Chondrocyte (in vitro differentiated cells): Measurements from ENCODE around the gene LEKR1. TPM values are rescaled to one million over a fixed set of nuclear protein-coding genes. Genes with fewer than 3 reads are reported as not detected.
A peak's percentile ranks its signal among the peaks of the same experiment; 100 is the strongest.

ENCODE experiments used
- DNase-seq: peaks from one replicate; pipeline ENCODE4 v3.0.0; 2021; ENCODE audit warnings: mixed read lengths, low spot score
- H3K27ac Mint-ChIP-seq: one replicate; pipeline ENCODE4 v1.8.0; 2021; ENCODE audit warnings: mild to moderate bottlenecking, moderate library complexity, mixed read lengths; ENCODE audit not compliant: unreplicated experiment
- H3K27me3 Mint-ChIP-seq: 2 replicates; pipeline ENCODE4 v1.8.0; 2021; ENCODE audit warnings: low read depth, mixed read lengths
- H3K36me3 Mint-ChIP-seq: 2 replicates; pipeline ENCODE4 v1.8.0; 2021; ENCODE audit warnings: low read depth, mixed read lengths
- H3K4me1 Mint-ChIP-seq: 2 replicates; pipeline ENCODE4 v1.8.0; 2021; ENCODE audit warnings: low read depth, mild to moderate bottlenecking, mixed read lengths
- H3K4me3 Mint-ChIP-seq: one replicate; pipeline ENCODE4 v1.8.0; 2021; ENCODE audit warnings: mild to moderate bottlenecking, moderate library complexity, mixed read lengths; ENCODE audit not compliant: unreplicated experiment
- H3K9me3 Mint-ChIP-seq: 2 replicates; pipeline ENCODE4 v1.8.0; 2021; ENCODE audit warnings: low read depth, mixed read lengths
- total RNA-seq: library from RNA; stranded (reverse); gene quantifications from 3 replicates; pipeline ENCODE4 v1.2.1, GENCODE V29; 2021
- TF ChIP-seq, protein P1 (sequence below): fragments of 200-600 bp; sonication (generic); IDR thresholded peaks from 2 replicates; pipeline ENCODE4 v1.5.0; 2021; ENCODE audit warnings: antibody characterized with exemption, mild to moderate bottlenecking, moderate library complexity

The LEKR1 gene
- total RNA-seq, 1 donor from 2014 or later = 0.45 TPM

DNA sequence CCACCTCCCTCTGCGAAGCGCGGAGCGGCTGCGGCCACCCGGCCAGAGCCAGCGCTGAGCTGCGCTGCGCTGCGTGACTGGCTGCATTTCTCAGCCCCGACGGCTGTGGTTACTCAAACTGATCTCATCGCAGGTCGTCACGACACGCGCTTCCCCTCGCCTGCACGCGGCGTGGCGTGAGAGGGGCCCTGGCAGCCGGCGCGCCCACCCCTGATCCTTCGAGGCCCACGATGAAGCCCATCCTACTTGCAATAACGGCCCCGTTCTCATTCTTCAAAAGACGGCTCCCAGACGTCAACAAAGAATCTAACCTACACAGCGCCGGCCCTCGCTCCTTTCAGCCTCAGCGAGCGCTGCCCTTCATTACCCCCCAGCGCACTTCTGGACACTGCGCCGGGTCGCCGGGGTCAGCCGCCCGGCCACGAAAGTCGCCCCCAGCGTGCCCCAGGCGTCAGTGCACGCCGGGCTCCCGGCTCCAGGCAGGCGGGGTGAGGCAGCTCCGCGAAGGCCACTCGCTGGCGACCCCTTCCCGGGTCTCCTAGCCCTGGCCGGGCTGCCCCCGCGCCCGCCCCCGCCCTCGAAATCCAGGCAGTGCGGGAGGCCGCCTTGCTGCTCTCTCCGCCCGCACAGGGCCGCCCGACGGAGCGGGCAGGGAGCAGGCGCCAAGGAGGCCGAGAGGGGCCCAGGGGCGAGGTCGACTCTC is 9.9 kb upstream of the LEKR1 start:
- peak overlapping the region; percentile 100 for H3K27ac Mint-ChIP-seq
- TF ChIP-seq, protein P1, sequence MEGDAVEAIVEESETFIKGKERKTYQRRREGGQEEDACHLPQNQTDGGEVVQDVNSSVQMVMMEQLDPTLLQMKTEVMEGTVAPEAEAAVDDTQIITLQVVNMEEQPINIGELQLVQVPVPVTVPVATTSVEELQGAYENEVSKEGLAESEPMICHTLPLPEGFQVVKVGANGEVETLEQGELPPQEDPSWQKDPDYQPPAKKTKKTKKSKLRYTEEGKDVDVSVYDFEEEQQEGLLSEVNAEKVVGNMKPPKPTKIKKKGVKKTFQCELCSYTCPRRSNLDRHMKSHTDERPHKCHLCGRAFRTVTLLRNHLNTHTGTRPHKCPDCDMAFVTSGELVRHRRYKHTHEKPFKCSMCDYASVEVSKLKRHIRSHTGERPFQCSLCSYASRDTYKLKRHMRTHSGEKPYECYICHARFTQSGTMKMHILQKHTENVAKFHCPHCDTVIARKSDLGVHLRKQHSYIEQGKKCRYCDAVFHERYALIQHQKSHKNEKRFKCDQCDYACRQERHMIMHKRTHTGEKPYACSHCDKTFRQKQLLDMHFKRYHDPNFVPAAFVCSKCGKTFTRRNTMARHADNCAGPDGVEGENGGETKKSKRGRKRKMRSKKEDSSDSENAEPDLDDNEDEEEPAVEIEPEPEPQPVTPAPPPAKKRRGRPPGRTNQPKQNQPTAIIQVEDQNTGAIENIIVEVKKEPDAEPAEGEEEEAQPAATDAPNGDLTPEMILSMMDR = no peak
- no peaks in the 10 kb centered on the region for H3K36me3 Mint-ChIP-seq
- peak overlapping the region; percentile 81 for H3K4me3 Mint-ChIP-seq
- no peak for DNase-seq
- H3K27me3 Mint-ChIP-seq = no peaks in the 10 kb centered on the region
- H3K4me1 Mint-ChIP-seq = peaks cover 75% of the 10 kb centered on the region
- no peaks in the 10 kb centered on the region for H3K9me3 Mint-ChIP-seq

DNA sequence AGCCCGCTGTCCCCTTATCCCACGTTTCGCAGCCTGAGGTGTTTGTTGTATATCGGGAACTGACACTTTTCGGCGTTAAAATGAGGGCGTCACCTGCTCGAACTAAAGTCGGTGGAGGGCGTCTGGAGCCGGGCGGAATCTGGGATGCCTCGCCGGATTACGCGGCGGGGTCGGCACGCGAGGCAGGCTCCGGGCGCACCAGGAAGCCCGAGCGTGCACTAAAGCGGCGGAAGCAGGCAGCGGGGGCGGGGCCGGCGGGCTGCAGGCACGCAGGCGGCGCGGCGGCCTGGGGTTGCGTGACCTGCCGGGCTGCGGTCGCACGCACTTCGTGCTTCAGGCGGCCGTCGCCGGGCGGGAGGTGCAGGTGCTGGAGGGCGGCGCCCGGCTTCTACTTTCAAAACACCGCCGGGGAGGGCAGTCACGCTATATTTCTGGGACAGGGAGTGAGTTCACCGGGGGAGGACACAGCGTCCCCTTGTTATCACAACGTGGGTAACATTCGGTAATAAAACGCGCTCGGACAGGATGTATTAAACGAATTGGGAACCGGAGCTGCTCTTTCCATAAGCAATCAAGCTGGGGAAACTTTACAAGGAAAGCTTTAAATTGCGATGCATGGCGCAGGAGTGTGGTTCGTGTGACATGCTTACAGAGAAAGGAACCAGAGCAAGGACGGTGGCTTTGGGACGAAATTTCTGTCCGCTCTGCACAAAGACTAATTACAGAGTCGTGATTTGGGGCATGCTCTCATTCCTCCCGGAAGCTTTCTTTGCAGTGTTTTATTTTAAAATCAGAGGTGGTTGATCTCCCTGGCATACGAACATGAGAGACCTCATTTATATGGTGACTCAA is 9.1 kb upstream of the LEKR1 start:
- peak; percentile 93 for DNase-seq
- Mint-ChIP-seq H3K27ac (peak overlapping the region; percentile 100), H3K4me3 (peak overlapping the region; percentile 81), H3K4me1 (peaks cover 71% of the 10 kb centered on the region), H3K9me3 (no peaks in the 10 kb centered on the region), H3K36me3 (no peaks in the 10 kb centered on the region), H3K27me3 (no peaks in the 10 kb centered on the region)
- TF ChIP-seq, protein P1 = peak; percentile 52

DNA sequence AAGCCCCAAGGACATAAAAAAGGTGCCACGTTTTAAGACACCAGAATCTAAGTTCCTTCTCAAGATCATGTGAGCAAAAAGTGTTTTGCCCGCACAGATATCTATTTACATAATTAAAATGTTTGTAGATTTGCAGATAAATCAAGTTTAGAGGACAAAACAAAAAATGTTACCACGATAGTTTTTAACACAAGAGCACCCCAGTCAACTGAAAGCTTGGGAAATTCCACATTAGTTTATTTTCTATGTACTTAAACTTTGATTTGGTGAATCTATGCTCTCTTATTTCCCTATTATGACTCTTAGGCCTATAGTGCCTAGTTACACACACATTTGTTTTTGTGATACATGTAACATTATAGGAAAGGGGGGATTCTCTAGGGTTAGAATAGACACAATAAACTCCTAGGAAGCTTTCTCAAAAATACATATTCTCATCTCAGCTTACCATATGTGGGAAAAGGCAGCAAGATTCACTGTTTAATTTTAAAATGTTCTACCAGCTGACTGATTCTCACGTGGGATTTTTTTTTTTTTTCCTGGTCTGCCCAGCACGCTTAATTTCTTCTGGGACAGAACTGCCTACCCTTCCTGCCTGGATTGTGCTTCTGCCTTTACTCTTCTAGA is 8.4 kb upstream of the LEKR1 start:
- no peak for DNase-seq
- no peaks in the 10 kb centered on the region for H3K27me3 Mint-ChIP-seq
- H3K27ac Mint-ChIP-seq = peak overlapping the region; percentile 100
- no peaks in the 10 kb centered on the region for H3K36me3 Mint-ChIP-seq
- peak overlapping the region; percentile 81 for H3K4me3 Mint-ChIP-seq
- H3K4me1 Mint-ChIP-seq = peaks cover 64% of the 10 kb centered on the region
- no peaks in the 10 kb centered on the region for H3K9me3 Mint-ChIP-seq
- TF ChIP-seq, protein P1 = no peak

DNA sequence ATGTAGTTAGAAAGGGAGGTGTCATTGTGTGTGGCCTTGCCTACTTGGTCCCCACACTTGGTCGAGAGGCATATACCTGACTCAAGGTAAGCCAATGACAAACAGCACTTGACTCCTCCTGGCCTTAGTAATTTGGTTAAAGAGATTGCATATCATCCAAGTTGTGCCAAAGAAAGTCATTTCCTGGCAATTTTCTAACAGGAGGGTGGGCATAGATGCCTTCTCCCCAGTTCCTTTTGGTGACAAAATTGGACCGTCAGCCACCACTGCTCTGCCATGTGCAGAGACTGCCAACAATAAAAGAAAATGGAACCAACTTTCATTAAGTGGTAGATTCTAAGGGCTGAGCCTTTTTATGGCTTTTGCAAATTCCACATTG is 7.9 kb upstream of the LEKR1 start:
- Mint-ChIP-seq H3K4me1 (peaks cover 59% of the 10 kb centered on the region), H3K27ac (peak overlapping the region; percentile 100), H3K4me3 (peak overlapping the region; percentile 81), H3K9me3 (no peaks in the 10 kb centered on the region), H3K36me3 (no peaks in the 10 kb centered on the region), H3K27me3 (no peaks in the 10 kb centered on the region)
- DNase-seq = no peak
- TF ChIP-seq, protein P1 = no peak

DNA sequence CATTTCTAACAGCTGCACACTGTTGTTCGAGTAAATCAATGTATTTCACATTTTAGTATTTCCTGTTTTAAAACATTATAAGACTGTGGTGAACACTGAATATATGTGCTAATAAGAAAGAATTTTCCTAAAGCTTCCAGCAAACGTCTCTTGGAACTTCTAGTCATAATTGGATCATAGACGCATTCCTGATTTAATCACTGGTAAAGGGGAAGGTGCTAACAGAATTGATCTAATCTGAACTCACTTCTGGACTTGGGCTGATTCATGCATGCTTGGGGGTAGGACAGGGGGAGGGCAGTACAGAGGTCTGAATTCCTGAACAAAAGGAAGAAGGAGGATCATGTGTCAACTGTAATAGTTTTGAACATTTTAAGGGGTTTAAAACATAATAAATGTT is 7.3 kb upstream of the LEKR1 start:
- Mint-ChIP-seq H3K27me3 (no peaks in the 10 kb centered on the region), H3K4me1 (peaks cover 55% of the 10 kb centered on the region), H3K9me3 (no peaks in the 10 kb centered on the region), H3K4me3 (peak overlapping the region; percentile 1), H3K27ac (peak overlapping the region; percentile 100), H3K36me3 (no peaks in the 10 kb centered on the region)
- TF ChIP-seq, protein P1 = no peak
- DNase-seq = no peak
